HepG2 (cell line): ENCODE data around the gene METTL16. TPM values are rescaled to one million over a fixed set of nuclear protein-coding genes. Genes with fewer than 3 reads are reported as not detected.
A peak's percentile ranks its signal among the peaks of the same experiment; 100 is the strongest.

Experiments used
- GTF2F1 ChIP-seq: fragments of 150-350 bp; IDR thresholded peaks from 2 replicates; pipeline ENCODE4 v1.6.1; 2014; ENCODE audit warnings: low read length
- MLX ChIP-seq: IDR thresholded peaks from 2 replicates; pipeline ENCODE4 v1.6.1; 2016
- MLXIP ChIP-seq: sonication (generic); formaldehyde crosslinking; IDR thresholded peaks from 2 replicates; pipeline ENCODE4 v1.9.0; 2021; ENCODE audit warnings: missing genetic modification reagents, borderline replicate concordance
- NCOA2 ChIP-seq: sonication (generic); formaldehyde crosslinking; IDR thresholded peaks from 2 replicates; pipeline ENCODE4 v1.8.0; 2022; ENCODE audit warnings: inconsistent platforms
- NCOA5 ChIP-seq: sonication (generic); formaldehyde crosslinking; IDR thresholded peaks from 2 replicates; pipeline ENCODE4 v1.4.0; 2020; ENCODE audit warnings: missing genetic modification reagents
- SIX1 ChIP-seq: sonication (generic); formaldehyde crosslinking; IDR thresholded peaks from 2 replicates; pipeline ENCODE4 v1.4.0; 2020; ENCODE audit warnings: missing genetic modification reagents, borderline replicate concordance
- ZBTB14 ChIP-seq: sonication (generic); formaldehyde crosslinking; IDR thresholded peaks from 2 replicates; pipeline ENCODE4 v1.4.0; 2020; ENCODE audit warnings: missing genetic modification reagents
- ZFP82 ChIP-seq: sonication (generic); formaldehyde crosslinking; IDR thresholded peaks from 2 replicates; pipeline ENCODE4 v1.5.1; 2020; ENCODE audit warnings: mild to moderate bottlenecking, missing genetic modification reagents, borderline replicate concordance
- ZNF124 ChIP-seq: sonication (generic); formaldehyde crosslinking; IDR thresholded peaks from 2 replicates; pipeline ENCODE4 v1.4.0; 2020; ENCODE audit warnings: missing genetic modification reagents
- ZNF24 ChIP-seq: fragments of 450-650 bp; IDR thresholded peaks from 2 replicates; pipeline ENCODE4 v1.6.1; 2017; ENCODE audit warnings: antibody characterized with exemption, mild to moderate bottlenecking
- ZNF567 ChIP-seq: sonication (generic); formaldehyde crosslinking; IDR thresholded peaks from 2 replicates; pipeline ENCODE4 v1.8.1; 2023; ENCODE audit warnings: mild to moderate bottlenecking, missing genetic modification reagents, borderline replicate concordance
- ZNF614 ChIP-seq: IDR thresholded peaks from 2 replicates; pipeline ENCODE4 v1.6.1; 2018; ENCODE audit warnings: missing biosample characterization, missing genetic modification reagents, inconsistent platforms, borderline replicate concordance
- ZNF703 ChIP-seq: sonication (generic); formaldehyde crosslinking; IDR thresholded peaks from 2 replicates; pipeline ENCODE4 v1.5.1; 2020; ENCODE audit warnings: missing genetic modification reagents, mild to moderate bottlenecking, moderate library complexity, borderline replicate concordance
- ZSCAN12 ChIP-seq: sonication (generic); formaldehyde crosslinking; IDR thresholded peaks from 2 replicates; pipeline ENCODE4 v1.9.0; 2021; ENCODE audit warnings: mild to moderate bottlenecking, missing genetic modification reagents
- polyA plus RNA-seq, 8 experiments: library from polyadenylated mRNA; depleted of rRNA in 3 of 8; stranded (reverse) in 7 of 8; unstranded in 1 of 8; fragments of >200 nt; fragmentation: Illumina TruSeq in 4 of 8; extraction: Trizol in 4 of 8; gene quantifications; 2 replicates each; pipeline versions ENCODE4 v1.2.1 to v1.2.3, GENCODE V29; 2011 to 2016; ENCODE audit warnings: low read depth in 4 of 8, missing spikeins in 1 of 8, mixed read lengths in 1 of 8; ENCODE audit not compliant: insufficient read depth in 1 of 8
- total RNA-seq, 5 experiments: library from RNA; depleted of rRNA; stranded (reverse); fragments of >200 nt; fragmentation: Illumina TruSeq; extraction: Trizol; gene quantifications; 2 replicates each; pipeline ENCODE4 v1.2.3, GENCODE V29; 2016; ENCODE audit warnings: low read depth in 1 of 5
- TF ChIP-seq, protein P1 (sequence below): sonication (generic); formaldehyde crosslinking; IDR thresholded peaks from 2 replicates; pipeline ENCODE4 v1.4.0; 2020; ENCODE audit warnings: mild to moderate bottlenecking, missing genetic modification reagents
- TF ChIP-seq, protein P2 (sequence below): sonication (generic); formaldehyde crosslinking; IDR thresholded peaks from 2 replicates; pipeline ENCODE4 v1.5.1; 2020; ENCODE audit warnings: missing genetic modification reagents, mild to moderate bottlenecking, borderline replicate concordance

Gene METTL16
- total and polyA plus RNA-seq, 2 of the 13 experiments (the other 11 are each of a cell fraction or from before 2014, with no cell fraction given): 11.6 to 18.5 TPM

GRCh38 chr17:2399572-2400473, 111.9 kb downstream of the METTL16 start (continued):
- TF ChIP-seq, protein P1, sequence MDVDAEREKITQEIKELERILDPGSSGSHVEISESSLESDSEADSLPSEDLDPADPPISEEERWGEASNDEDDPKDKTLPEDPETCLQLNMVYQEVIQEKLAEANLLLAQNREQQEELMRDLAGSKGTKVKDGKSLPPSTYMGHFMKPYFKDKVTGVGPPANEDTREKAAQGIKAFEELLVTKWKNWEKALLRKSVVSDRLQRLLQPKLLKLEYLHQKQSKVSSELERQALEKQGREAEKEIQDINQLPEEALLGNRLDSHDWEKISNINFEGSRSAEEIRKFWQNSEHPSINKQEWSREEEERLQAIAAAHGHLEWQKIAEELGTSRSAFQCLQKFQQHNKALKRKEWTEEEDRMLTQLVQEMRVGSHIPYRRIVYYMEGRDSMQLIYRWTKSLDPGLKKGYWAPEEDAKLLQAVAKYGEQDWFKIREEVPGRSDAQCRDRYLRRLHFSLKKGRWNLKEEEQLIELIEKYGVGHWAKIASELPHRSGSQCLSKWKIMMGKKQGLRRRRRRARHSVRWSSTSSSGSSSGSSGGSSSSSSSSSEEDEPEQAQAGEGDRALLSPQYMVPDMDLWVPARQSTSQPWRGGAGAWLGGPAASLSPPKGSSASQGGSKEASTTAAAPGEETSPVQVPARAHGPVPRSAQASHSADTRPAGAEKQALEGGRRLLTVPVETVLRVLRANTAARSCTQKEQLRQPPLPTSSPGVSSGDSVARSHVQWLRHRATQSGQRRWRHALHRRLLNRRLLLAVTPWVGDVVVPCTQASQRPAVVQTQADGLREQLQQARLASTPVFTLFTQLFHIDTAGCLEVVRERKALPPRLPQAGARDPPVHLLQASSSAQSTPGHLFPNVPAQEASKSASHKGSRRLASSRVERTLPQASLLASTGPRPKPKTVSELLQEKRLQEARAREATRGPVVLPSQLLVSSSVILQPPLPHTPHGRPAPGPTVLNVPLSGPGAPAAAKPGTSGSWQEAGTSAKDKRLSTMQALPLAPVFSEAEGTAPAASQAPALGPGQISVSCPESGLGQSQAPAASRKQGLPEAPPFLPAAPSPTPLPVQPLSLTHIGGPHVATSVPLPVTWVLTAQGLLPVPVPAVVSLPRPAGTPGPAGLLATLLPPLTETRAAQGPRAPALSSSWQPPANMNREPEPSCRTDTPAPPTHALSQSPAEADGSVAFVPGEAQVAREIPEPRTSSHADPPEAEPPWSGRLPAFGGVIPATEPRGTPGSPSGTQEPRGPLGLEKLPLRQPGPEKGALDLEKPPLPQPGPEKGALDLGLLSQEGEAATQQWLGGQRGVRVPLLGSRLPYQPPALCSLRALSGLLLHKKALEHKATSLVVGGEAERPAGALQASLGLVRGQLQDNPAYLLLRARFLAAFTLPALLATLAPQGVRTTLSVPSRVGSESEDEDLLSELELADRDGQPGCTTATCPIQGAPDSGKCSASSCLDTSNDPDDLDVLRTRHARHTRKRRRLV (CRISPR knock-in tag): peak; percentile 77; the same call in 1 of the 2 replicates
- no peak for TF ChIP-seq GTF2F1
- TF ChIP-seq ZBTB14: peak; percentile 63
- no peak for TF ChIP-seq ZFP82 (CRISPR knock-in tag)
- TF ChIP-seq ZNF614 (CRISPR knock-in tag): no peak; the same call in 1 of the 2 replicates
- no peak for TF ChIP-seq NCOA5 (CRISPR knock-in tag)
- no peak for TF ChIP-seq ZNF567 (CRISPR knock-in tag)
- TF ChIP-seq ZNF24: no peak
- 0 out of 2 replicates have a peak, but pooled peaks have one; percentile 9 for TF ChIP-seq NCOA2 (CRISPR knock-in tag)
- TF ChIP-seq MLX (CRISPR knock-in tag): peak; percentile 75; the same call in 1 of the 2 replicates
- no peak for TF ChIP-seq ZNF703 (CRISPR knock-in tag)
- no peak for TF ChIP-seq SIX1 (CRISPR knock-in tag)
- 0 out of 2 replicates have a peak, but pooled peaks have one; percentile 58 for TF ChIP-seq ZSCAN12 (CRISPR knock-in tag)
- no peak for TF ChIP-seq ZNF124 (CRISPR knock-in tag)
- no peak; the same call in 1 of the 2 replicates for TF ChIP-seq MLXIP
- TF ChIP-seq, protein P2, sequence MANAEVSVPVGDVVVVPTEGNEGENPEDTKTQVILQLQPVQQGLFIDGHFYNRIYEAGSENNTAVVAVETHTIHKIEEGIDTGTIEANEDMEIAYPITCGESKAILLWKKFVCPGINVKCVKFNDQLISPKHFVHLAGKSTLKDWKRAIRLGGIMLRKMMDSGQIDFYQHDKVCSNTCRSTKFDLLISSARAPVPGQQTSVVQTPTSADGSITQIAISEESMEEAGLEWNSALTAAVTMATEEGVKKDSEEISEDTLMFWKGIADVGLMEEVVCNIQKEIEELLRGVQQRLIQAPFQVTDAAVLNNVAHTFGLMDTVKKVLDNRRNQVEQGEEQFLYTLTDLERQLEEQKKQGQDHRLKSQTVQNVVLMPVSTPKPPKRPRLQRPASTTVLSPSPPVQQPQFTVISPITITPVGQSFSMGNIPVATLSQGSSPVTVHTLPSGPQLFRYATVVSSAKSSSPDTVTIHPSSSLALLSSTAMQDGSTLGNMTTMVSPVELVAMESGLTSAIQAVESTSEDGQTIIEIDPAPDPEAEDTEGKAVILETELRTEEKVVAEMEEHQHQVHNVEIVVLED (CRISPR knock-in tag): peak; percentile 75; the same call in 1 of the 2 replicates
